GM12878 (cell line): ENCODE results near the gene DIP2C. TPM values are rescaled to one million over a fixed set of nuclear protein-coding genes. Genes with fewer than 3 reads are reported as not detected.

Experiments
- ATAC-seq: fragments of 200-7000 bp; cut with Tn5 transposase; 3 replicates; pipeline ENCODE4 v1.9.1; 2020; ENCODE audit warnings: mild to moderate bottlenecking, moderate library complexity
- BruUV-seq: library from RNA; stranded (reverse); fragments of 400-500 nt; replicated peaks from 2 replicates; lab custom pipeline; 2021; lab: Mats Ljungman, UMichigan
- CTCF ChIA-PET: fragments of 300-600 bp; sonication (Branson Sonifier 250); formaldehyde crosslinking; extraction: SDS; loops from one replicate; lab custom pipeline; 2021; ENCODE audit warnings: inconsistent platforms; lab: Yijun Ruan, JAX
- POLR2A ChIA-PET: fragments of 350-600 bp; formaldehyde crosslinking; extraction: SDS; loops from one replicate; lab custom pipeline; 2021; ENCODE audit warnings: inconsistent platforms; lab: Charles Lee
- RAD21 ChIA-PET: fragments of 300-600 bp; sonication (Branson Sonifier 250); formaldehyde crosslinking; loops from one replicate; lab custom pipeline; 2023; ENCODE audit warnings: antibody characterized with exemption; ENCODE audit not compliant: unreplicated experiment; lab: Charles Lee
- SMC1A ChIA-PET: fragments of 300-600 bp; sonication (Branson Sonifier 250); formaldehyde crosslinking; loops from one replicate; lab custom pipeline; 2023; ENCODE audit not compliant: unreplicated experiment, uncharacterized antibody; lab: Charles Lee
- DNase-seq: peaks from one replicate; pipeline ENCODE4 v3.0.0-alpha.2; 2011; ENCODE audit warnings: low read depth, low spot score
- FAIRE-seq: peaks from 3 replicates; lab custom pipeline; 2011; peaks lifted over from hg19 to GRCh38; lab: Jason Lieb, UNC
- H2AFZ ChIP-seq: 2 replicates; pipeline ENCODE4 v1.6.0; 2011; ENCODE audit warnings: low read depth, low read length, control low read depth; ENCODE audit not compliant: control insufficient read depth
- H3K27ac ChIP-seq: 2 replicates; pipeline ENCODE4 v1.5.1; 2011; ENCODE audit warnings: control low read depth; ENCODE audit not compliant: control insufficient read depth, insufficient read depth
- H3K27me3 ChIP-seq, 2 experiments: replicated peaks in 1 of 2; 2 replicates each; pipeline versions ENCODE4 v1.6.0 to v1.6.1; 2011; ENCODE audit warnings: low read length in 1 of 2; ENCODE audit not compliant: control insufficient read depth in 2 of 2, insufficient read depth in 2 of 2
- H3K36me3 ChIP-seq, 2 experiments: 2 replicates each; pipeline ENCODE4 v1.5.1; 2011; ENCODE audit warnings: low read length in 1 of 2; ENCODE audit not compliant: control insufficient read depth in 2 of 2, insufficient read depth in 2 of 2
- H3K4me1 ChIP-seq: 2 replicates; pipeline ENCODE4 v1.6.1; 2011; ENCODE audit warnings: mild to moderate bottlenecking, low read length, moderate library complexity, mixed read lengths; ENCODE audit not compliant: control insufficient read depth, insufficient read depth
- H3K4me2 ChIP-seq: 2 replicates; pipeline ENCODE4 v1.6.0; 2011; ENCODE audit warnings: control low read depth; ENCODE audit not compliant: control insufficient read depth, insufficient read depth
- H3K4me3 ChIP-seq: fragments of 200-600 bp; sonication (generic); 2 replicates; pipeline ENCODE4 v1.5.1; 2016
- H3K79me2 ChIP-seq: 2 replicates; pipeline ENCODE4 v1.6.0; 2011; ENCODE audit warnings: low read length; ENCODE audit not compliant: control insufficient read depth, insufficient read depth
- H3K9ac ChIP-seq: 2 replicates; pipeline ENCODE4 v1.8.0; 2011; ENCODE audit warnings: low read length, control low read depth, mixed read lengths; ENCODE audit not compliant: control insufficient read depth, insufficient read depth
- H3K9me3 ChIP-seq: replicated peaks from 3 replicates; pipeline ENCODE4 v1.5.1; 2011; ENCODE audit warnings: mild to moderate bottlenecking, low read length; ENCODE audit not compliant: control insufficient read depth, insufficient read depth
- H4K20me1 ChIP-seq: 2 replicates; pipeline ENCODE4 v1.6.0; 2011; ENCODE audit not compliant: control insufficient read depth, insufficient read depth
- BACH1 ChIP-seq: fragments of 450-650 bp; IDR thresholded peaks from 2 replicates; pipeline ENCODE4 v1.6.1; 2017; ENCODE audit warnings: mild to moderate bottlenecking, borderline replicate concordance
- JUNB ChIP-seq: IDR thresholded peaks from 2 replicates; pipeline ENCODE4 v1.6.1; 2016; ENCODE audit warnings: antibody characterized with exemption, mild to moderate bottlenecking
- KDM1A ChIP-seq: fragments of 200-600 bp; sonication (generic); IDR thresholded peaks from 2 replicates; pipeline ENCODE4 v1.6.1; 2016; ENCODE audit warnings: borderline replicate concordance
- MYC ChIP-seq: IDR thresholded peaks from 2 replicates; pipeline ENCODE4 v1.6.1; 2011; ENCODE audit warnings: mild to moderate bottlenecking, low read length, moderate library complexity, inconsistent platforms; ENCODE audit not compliant: insufficient read depth, insufficient replicate concordance, insufficient read length, severe bottlenecking
- POLR2AphosphoS2 ChIP-seq: IDR thresholded peaks from 2 replicates; pipeline ENCODE4 v1.6.1; 2011; ENCODE audit warnings: low read depth, mild to moderate bottlenecking, low read length, improper control_type of control experiment, moderate library complexity
- SP1 ChIP-seq: IDR thresholded peaks from one replicate; pipeline ENCODE4 v1.6.1; 2011; ENCODE audit warnings: low read depth, low read length
- TCF3 ChIP-seq: IDR thresholded peaks from 2 replicates; pipeline ENCODE4 v1.6.1; 2012; ENCODE audit warnings: low read depth, mild to moderate bottlenecking, low read length, borderline replicate concordance; ENCODE audit not compliant: insufficient read depth
- WGBS: methylation state at CpG from one replicate; pipeline ENCODE4 v1.1.6; 2016; ENCODE audit warnings: low lambda C conversion rate; ENCODE audit not compliant: insufficient replicate concordance, insufficient coverage; ENCODE audit errors: missing lambda C conversion rate; 5-methylcytosine and 5-hydroxymethylcytosine counted together
- in situ Hi-C: fragments of 300-500 bp; cut with MboI; formaldehyde crosslinking; loops from 9 replicates; pipeline ENCODE4 v1.14.3; 2018; ENCODE audit warnings: mixed read lengths
- intact Hi-C: fragments of 100-400 bp; cut with micrococcal nuclease; formaldehyde crosslinking; loops from one replicate; pipeline ENCODE4 v1.14.2; 2022; ENCODE audit not compliant: unreplicated experiment
- polyA plus RNA-seq, 11 experiments: library from polyadenylated mRNA; depleted of rRNA in 4 of 11; unstranded in 6 of 11; stranded (reverse) in 5 of 11; fragments of >200 nt; fragmentation: Nextera tagmentation in 4 of 11; fragmentation: Illumina TruSeq in 1 of 11; extraction: Ambion mirVana in 4 of 11; extraction: Trizol in 1 of 11; gene quantifications; 1 replicate in 1 of 11; 2 replicates in 10 of 11; pipeline versions ENCODE4 v1.2.1 to v1.2.3, GENCODE V29; 2011 to 2016; ENCODE audit warnings: inconsistent platforms in 2 of 11, missing spikeins in 2 of 11, low read depth in 1 of 11
- total RNA-seq, 4 experiments: library from RNA; depleted of rRNA in 3 of 4; stranded (reverse); fragments of >200 nt in 3 of 4; fragmentation: Illumina TruSeq in 1 of 4; extraction: Trizol in 1 of 4; gene quantifications; 2 replicates each; pipeline versions ENCODE4 v1.2.1 to v1.2.3, GENCODE V29; 2013 to 2021
- TF ChIP-seq, protein P1 (sequence below): IDR thresholded peaks from 2 replicates; pipeline ENCODE4 v1.6.1; 2011; ENCODE audit warnings: mild to moderate bottlenecking, low read depth, low read length, moderate library complexity; ENCODE audit not compliant: insufficient replicate concordance
- TF ChIP-seq, protein P2 (sequence below): fragments of 450-650 bp; formaldehyde crosslinking; IDR thresholded peaks from 2 replicates; pipeline ENCODE4 v1.5.0; 2022; ENCODE audit warnings: mild to moderate bottlenecking, missing genetic modification characterization
- TF ChIP-seq, protein P3 (sequence below): fragments of 450-650 bp; IDR thresholded peaks from 2 replicates; pipeline ENCODE4 v1.6.1; 2016; ENCODE audit warnings: mild to moderate bottlenecking

Gene DIP2C
- total and polyA plus RNA-seq, 10 of the 15 experiments (the other 5 are each of a cell fraction or from before 2014, with no cell fraction given) = 0.01 to 0.10 (median 0.06) TPM

DNA sequence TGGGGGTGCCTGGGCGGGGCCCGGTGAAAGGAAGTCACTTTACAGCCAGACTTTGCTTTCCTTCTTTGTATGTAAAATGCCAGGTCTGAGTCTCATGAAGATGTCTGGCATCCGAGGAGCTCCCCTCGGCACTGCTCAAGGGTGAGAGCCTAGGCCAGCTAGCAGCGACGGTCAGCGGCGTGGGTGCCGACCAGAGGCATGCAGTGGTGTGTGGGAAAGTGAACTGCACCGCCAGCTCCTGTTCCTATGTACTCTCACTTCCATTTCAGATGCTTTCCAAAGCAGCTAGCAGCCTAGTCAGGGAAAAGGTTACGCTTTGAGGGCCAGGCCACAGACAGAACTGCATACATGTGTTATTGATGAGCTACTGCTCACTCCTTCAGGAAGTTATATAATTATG lies 381.4 kb downstream of the DIP2C start:
- H4K20me1 ChIP-seq = no peaks in the 10 kb centered on the region
- H2AFZ ChIP-seq = peak overlapping the region; percentile 66
- DNase-seq (no peak), ATAC-seq (peak; percentile 27; the same call in 1 of the 3 replicates), FAIRE-seq (no peak)
- TF ChIP-seq, protein P1, sequence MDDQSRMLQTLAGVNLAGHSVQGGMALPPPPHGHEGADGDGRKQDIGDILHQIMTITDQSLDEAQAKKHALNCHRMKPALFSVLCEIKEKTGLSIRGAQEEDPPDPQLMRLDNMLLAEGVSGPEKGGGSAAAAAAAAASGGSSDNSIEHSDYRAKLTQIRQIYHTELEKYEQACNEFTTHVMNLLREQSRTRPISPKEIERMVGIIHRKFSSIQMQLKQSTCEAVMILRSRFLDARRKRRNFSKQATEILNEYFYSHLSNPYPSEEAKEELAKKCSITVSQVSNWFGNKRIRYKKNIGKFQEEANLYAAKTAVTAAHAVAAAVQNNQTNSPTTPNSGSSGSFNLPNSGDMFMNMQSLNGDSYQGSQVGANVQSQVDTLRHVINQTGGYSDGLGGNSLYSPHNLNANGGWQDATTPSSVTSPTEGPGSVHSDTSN = no peak
- no peak for TF ChIP-seq MYC
- no peak for TF ChIP-seq SP1
- no peak for TF ChIP-seq POLR2AphosphoS2
- TF ChIP-seq, protein P2, sequence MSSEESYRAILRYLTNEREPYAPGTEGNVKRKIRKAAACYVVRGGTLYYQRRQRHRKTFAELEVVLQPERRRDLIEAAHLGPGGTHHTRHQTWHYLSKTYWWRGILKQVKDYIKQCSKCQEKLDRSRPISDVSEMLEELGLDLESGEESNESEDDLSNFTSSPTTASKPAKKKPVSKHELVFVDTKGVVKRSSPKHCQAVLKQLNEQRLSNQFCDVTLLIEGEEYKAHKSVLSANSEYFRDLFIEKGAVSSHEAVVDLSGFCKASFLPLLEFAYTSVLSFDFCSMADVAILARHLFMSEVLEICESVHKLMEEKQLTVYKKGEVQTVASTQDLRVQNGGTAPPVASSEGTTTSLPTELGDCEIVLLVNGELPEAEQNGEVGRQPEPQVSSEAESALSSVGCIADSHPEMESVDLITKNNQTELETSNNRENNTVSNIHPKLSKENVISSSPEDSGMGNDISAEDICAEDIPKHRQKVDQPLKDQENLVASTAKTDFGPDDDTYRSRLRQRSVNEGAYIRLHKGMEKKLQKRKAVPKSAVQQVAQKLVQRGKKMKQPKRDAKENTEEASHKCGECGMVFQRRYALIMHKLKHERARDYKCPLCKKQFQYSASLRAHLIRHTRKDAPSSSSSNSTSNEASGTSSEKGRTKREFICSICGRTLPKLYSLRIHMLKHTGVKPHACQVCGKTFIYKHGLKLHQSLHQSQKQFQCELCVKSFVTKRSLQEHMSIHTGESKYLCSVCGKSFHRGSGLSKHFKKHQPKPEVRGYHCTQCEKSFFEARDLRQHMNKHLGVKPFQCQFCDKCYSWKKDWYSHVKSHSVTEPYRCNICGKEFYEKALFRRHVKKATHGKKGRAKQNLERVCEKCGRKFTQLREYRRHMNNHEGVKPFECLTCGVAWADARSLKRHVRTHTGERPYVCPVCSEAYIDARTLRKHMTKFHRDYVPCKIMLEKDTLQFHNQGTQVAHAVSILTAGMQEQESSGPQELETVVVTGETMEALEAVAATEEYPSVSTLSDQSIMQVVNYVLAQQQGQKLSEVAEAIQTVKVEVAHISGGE (CRISPR knock-in tag) = no peak
- TF ChIP-seq KDM1A = no peak
- TF ChIP-seq BACH1 = no peak
- TF ChIP-seq, protein P3, sequence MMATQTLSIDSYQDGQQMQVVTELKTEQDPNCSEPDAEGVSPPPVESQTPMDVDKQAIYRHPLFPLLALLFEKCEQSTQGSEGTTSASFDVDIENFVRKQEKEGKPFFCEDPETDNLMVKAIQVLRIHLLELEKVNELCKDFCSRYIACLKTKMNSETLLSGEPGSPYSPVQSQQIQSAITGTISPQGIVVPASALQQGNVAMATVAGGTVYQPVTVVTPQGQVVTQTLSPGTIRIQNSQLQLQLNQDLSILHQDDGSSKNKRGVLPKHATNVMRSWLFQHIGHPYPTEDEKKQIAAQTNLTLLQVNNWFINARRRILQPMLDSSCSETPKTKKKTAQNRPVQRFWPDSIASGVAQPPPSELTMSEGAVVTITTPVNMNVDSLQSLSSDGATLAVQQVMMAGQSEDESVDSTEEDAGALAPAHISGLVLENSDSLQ = no peak
- TF ChIP-seq JUNB = no peak
- TF ChIP-seq TCF3 = no peak
- H3K9me3 ChIP-seq = no peaks in the 10 kb centered on the region
- no peaks in the 10 kb centered on the region for H3K36me3 ChIP-seq
- no peak overlapping the region for H3K9ac ChIP-seq
- H3K4me3 ChIP-seq = no peak overlapping the region
- no peak overlapping the region for H3K27ac ChIP-seq
- 27% methylated on average over 11 of the region's 11 CpGs for WGBS
- no peaks in the 10 kb centered on the region for H3K27me3 ChIP-seq
- ChIA-PET SMC1A (no interaction called here), RAD21 (no interaction called here), POLR2A (interaction anchor here (0.5 kb wide), 1 partner anchor 96 kb away, joined by 3 read pairs; no protein-coding TSS in a partner anchor), CTCF (no interaction called here)
- intact Hi-C loops = no loop called here
- in situ Hi-C loops = no loop called here
- peak overlapping the region; percentile 60 for H3K4me2 ChIP-seq
- BruUV-seq = no TSS peak
- H3K4me1 ChIP-seq = peaks cover 12% of the 10 kb centered on the region
- no peaks in the 10 kb centered on the region for H3K79me2 ChIP-seq
